HG02970 (cell line): ENCODE measurements around the gene POTEB3.
"Not testable (repeated sequence)": the region's sequence is repeated elsewhere in the genome, so short reads cannot be mapped to it uniquely, and the experiment has no call there.

Experiments
- ATAC-seq: cut with Tn5 transposase; IDR thresholded peaks from one replicate; pipeline ENCODE4 v1.9.1; 2021; ENCODE audit warnings: mild to moderate bottlenecking, moderate library complexity, moderate number of reproducible peaks; ENCODE audit not compliant: unreplicated experiment, low FRiP score

Gene POTEB3

GRCh38 chr15:21440399-21440798 is at the start of gene POTEB3:
TSS of gene POTEB3 (minus strand) at chr15:21440499. CDS start at chr15:21440011, 488 bp downstream.
- ATAC-seq = not testable (repeated sequence)

- ATAC-seq = not testable (repeated sequence)
These were observed 13.4 kb upstream of the POTEB3 start for GRCh38 chr15:21453683-21454082.

GRCh38 chr15:21451920-21452563 is 11.7 kb upstream of the POTEB3 start:
- ATAC-seq = not testable (repeated sequence)

GRCh38 chr15:21451487-21451886 is 11.2 kb upstream of the POTEB3 start:
- ATAC-seq = not testable (repeated sequence)

GRCh38 chr15:21407366-21407765 is 32.9 kb downstream of the POTEB3 start:
- not testable (repeated sequence) for ATAC-seq

GRCh38 chr15:21401531-21401930 is 38.8 kb downstream of the POTEB3 start:
- not testable (repeated sequence) for ATAC-seq

GRCh38 chr15:21399111-21399510 is 41.2 kb downstream of the POTEB3 start:
- ATAC-seq = not testable (repeated sequence)

GRCh38 chr15:21398511-21398910 is 41.8 kb downstream of the POTEB3 start:
- not testable (repeated sequence) for ATAC-seq

GRCh38 chr15:21397656-21398055 is 42.6 kb downstream of the POTEB3 start:
- ATAC-seq = not testable (repeated sequence)

GRCh38 chr15:21397186-21397585 is 43.1 kb downstream of the POTEB3 start:
- ATAC-seq = not testable (repeated sequence)

GRCh38 chr15:21385961-21386360 is 54.3 kb downstream of the POTEB3 start:
- not testable (repeated sequence) for ATAC-seq

GRCh38 chr15:21383866-21384485 is 56.3 kb downstream of the POTEB3 start:
- ATAC-seq = not testable (repeated sequence)

GRCh38 chr15:21373682-21374081 is 66.6 kb downstream of the POTEB3 start:
- ATAC-seq = not testable (repeated sequence)

- ATAC-seq = not testable (repeated sequence)
These were observed 71.1 kb downstream of the POTEB3 start for GRCh38 chr15:21369177-21369576.

GRCh38 chr15:21368625-21369024 is 71.7 kb downstream of the POTEB3 start:
- ATAC-seq = not testable (repeated sequence)
